ENCODE data around the gene MAPK1. TPM values are rescaled to one million over a fixed set of nuclear protein-coding genes. Genes with fewer than 3 reads are reported as not detected.

The MAPK1 gene
- total and polyA plus RNA-seq, 9 of the 15 experiments (the other 6 are each of a cell fraction or from before 2014, with no cell fraction given), result 46.3 to 575 (median 283) TPM

GRCh38 chr22:21887841-21888240 is 20.4 kb upstream of the MAPK1 start:
- Histone ChIP-seq H3K36me3 (ENCODE audit: control insufficient read depth, insufficient read depth, low read length) (no peaks in the 10 kb centered on the region), H3K27ac (ENCODE audit: extremely low read depth, low read depth, low read length) (no peak overlapping the region), H3K79me2 (ENCODE audit: control insufficient read depth, insufficient read depth, low read length) (no peaks in the 10 kb centered on the region), H3K4me2 (ENCODE audit: insufficient read depth, low read length) (no peak overlapping the region), H2AFZ (ENCODE audit: low read depth, low read length) (no peak overlapping the region), H3K4me1 (replicated peaks in 1 of 2; ENCODE audit: control insufficient read depth in 2 of 2, insufficient read depth in 2 of 2, low read length in 2 of 2) (no peaks in the 10 kb centered on the region; a peak in 2 of 5 replicates), H3K4me3 (no peak overlapping the region), H3K27me3 (ENCODE audit: control insufficient read depth in 2 of 2, insufficient read depth in 2 of 2, low read length in 2 of 2) (peaks cover 2 to 4% of the 10 kb centered on the region in 2 experiments; a peak in 2 of 5 replicates), H3K9me3 (replicated peaks; ENCODE audit: control insufficient read depth, insufficient read depth, low read depth, low read length) (no peaks in the 10 kb centered on the region), H4K20me1 (replicated peaks; ENCODE audit: control insufficient read depth, insufficient read depth, low read length) (no peaks in the 10 kb centered on the region), H3K9ac (ENCODE audit: insufficient read depth in 1 of 2, low read depth in 2 of 2, low read length in 2 of 2) (no peak overlapping the region), H3K9me1 (ENCODE audit: control insufficient read depth, insufficient read depth, low read length) (no peaks in the 10 kb centered on the region)
- intact Hi-C loops (cut with micrococcal nuclease), result no loop called here
- in situ Hi-C loops (cut with MboI), result no loop called here
- ATAC-seq (no peak), DNase-seq (ENCODE audit: extremely low read depth in 1 of 4, low spot score in 3 of 4) (no peak), FAIRE-seq (no peak)
- ChIA-PET CTCF (ENCODE audit: low intra/inter-chr PET ratio) (no interaction called here), POLR2A (interaction anchor here (0.7 to 3.1 kb wide), 9 partner anchors 10 to 167 kb away, joined by 3 to 20 read pairs (median 3); partner anchors contain the start of gene MAPK1)
- BruUV-seq (replicated peaks), result no TSS peak
- 0 out of 2 replicates have a peak, but pooled peaks have one; percentile 24 for TF ChIP-seq ZNF165 (CRISPR knock-in tag; IDR thresholded peaks at IDR 0.05; ENCODE audit: borderline replicate concordance)
- TF ChIP-seq ARHGAP35 (IDR thresholded peaks at IDR 0.05; ENCODE audit: partially characterized antibody), result peak; percentile 50
- no peak for TF ChIP-seq ZNF274 (IDR thresholded peaks at IDR 0.05; ENCODE audit: borderline replicate concordance, low read depth, low read length)
- TF ChIP-seq ZNF436 (CRISPR knock-in tag; IDR thresholded peaks at IDR 0.05), result 0 out of 2 replicates have a peak, but pooled peaks have one; percentile 67
- peak; percentile 30 for TF ChIP-seq ZNF280A (IDR thresholded peaks at IDR 0.05; ENCODE audit: low read depth, partially characterized antibody)
- TF ChIP-seq POU5F1 (IDR thresholded peaks at IDR 0.05; ENCODE audit: borderline replicate concordance, low read depth, low read length, partially characterized antibody), result no peak
- TF ChIP-seq ZBTB5 (IDR thresholded peaks at IDR 0.05), result no peak
- peak; percentile 89; the same call in 1 of the 2 replicates for TF ChIP-seq HNRNPUL1 (IDR thresholded peaks at IDR 0.05; ENCODE audit: low read length)
- TF ChIP-seq ZNF512 (tag; IDR thresholded peaks at IDR 0.05), result no peak
- TF ChIP-seq NCOA4 (IDR thresholded peaks at IDR 0.05; ENCODE audit: partially characterized antibody), result peak; percentile 24
- TF ChIP-seq HES1 (IDR thresholded peaks at IDR 0.05; ENCODE audit: low read depth), result 0 out of 2 replicates have a peak, but pooled peaks have one; percentile 3
- 0 out of 2 replicates have a peak, but pooled peaks have one; percentile 5 for TF ChIP-seq ZNF384 (IDR thresholded peaks at IDR 0.05; ENCODE audit: low read depth, low read length)
- TF ChIP-seq ESRRB (CRISPR knock-in tag; IDR thresholded peaks at IDR 0.05; ENCODE audit: borderline replicate concordance), result no peak
- 0 out of 2 replicates have a peak, but pooled peaks have one; percentile 59 for TF ChIP-seq ZNF830 (CRISPR knock-in tag; IDR thresholded peaks at IDR 0.05)
- peak; percentile 53; the same call in 1 of the 2 replicates for TF ChIP-seq TSC22D4 (tag; IDR thresholded peaks at IDR 0.05)
- TF ChIP-seq JUNB (CRISPR knock-in tag; conservative IDR thresholded peaks at IDR 0.05), result no peak
